ENCODE measurements around the gene WBP1.

DNA sequence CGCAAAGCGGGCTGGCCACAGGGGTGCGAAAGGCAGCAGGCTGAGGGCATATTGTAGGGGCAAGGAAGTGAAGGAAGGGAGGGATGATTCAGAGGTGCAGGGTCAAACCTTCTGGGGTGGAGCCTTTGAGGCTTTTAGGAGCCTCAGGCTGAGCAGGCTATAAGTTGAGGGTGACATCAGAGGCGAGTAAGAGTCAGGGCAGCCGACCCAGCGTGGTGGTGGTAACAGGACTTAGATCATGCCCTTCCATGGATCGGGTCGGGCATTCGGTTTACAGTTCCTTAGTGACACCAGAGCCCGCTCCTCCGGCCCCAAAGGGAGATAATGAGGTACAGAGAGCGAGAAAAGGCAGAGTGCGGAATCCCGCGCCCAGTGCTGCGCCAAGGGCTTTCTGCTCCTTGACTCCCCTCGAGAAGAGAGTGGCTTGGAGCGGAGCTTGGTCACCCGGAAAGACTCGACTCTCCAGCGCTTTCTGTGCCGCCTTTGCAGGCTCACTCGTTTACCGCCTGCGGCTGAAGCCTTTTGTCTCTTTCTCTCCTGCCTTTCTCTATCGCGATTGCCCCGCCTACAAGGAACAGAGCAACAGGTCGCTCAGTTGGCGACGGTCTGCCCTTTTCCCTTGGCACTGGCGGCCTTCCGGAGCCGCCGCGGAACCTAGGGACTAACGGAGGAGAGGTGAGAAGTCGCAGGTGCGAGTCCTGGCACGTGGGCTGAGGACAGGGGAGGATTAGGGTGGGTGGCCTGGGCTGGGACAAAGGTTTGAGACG, 40.4 kb downstream of the WBP1 start:
- no peak for TF ChIP-seq POLR2A (IDR thresholded peaks at IDR 0.05)
- TF ChIP-seq, protein P1, sequence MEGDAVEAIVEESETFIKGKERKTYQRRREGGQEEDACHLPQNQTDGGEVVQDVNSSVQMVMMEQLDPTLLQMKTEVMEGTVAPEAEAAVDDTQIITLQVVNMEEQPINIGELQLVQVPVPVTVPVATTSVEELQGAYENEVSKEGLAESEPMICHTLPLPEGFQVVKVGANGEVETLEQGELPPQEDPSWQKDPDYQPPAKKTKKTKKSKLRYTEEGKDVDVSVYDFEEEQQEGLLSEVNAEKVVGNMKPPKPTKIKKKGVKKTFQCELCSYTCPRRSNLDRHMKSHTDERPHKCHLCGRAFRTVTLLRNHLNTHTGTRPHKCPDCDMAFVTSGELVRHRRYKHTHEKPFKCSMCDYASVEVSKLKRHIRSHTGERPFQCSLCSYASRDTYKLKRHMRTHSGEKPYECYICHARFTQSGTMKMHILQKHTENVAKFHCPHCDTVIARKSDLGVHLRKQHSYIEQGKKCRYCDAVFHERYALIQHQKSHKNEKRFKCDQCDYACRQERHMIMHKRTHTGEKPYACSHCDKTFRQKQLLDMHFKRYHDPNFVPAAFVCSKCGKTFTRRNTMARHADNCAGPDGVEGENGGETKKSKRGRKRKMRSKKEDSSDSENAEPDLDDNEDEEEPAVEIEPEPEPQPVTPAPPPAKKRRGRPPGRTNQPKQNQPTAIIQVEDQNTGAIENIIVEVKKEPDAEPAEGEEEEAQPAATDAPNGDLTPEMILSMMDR (IDR thresholded peaks at IDR 0.05), result no peak

Data from suprapubic skin (tissue), 3 donors.